ENCODE results near the gene EOMES.

Gene EOMES

GRCh38 chr3:27719314-27720003, 2.7 kb downstream of the EOMES start:
- H3K27ac ChIP-seq, result no peak overlapping the region
- no peak for TF ChIP-seq ZFX (IDR thresholded peaks at IDR 0.05)

DNA sequence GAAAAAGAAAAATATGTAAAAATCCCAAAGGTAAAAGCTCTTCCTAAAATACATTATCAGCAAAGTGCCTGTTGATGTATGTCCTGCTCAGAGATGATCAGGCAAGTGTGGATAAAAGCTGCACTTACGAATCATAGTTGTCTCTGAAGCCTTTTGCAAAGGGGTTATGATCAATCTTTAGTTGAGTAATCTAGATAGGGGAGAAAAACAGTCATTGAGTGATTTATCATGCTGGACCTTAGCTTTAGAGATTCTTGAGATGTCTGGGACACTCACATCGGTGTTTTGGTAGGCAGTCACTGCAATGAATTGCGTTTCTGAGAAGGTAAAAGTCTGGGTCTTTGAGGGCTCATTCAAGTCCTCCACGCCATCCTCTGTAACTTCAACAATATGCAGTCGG, 3.7 kb downstream of the EOMES start:
- no peak overlapping the region for H3K27ac ChIP-seq
- TF ChIP-seq CTCF (conservative IDR thresholded peaks at IDR 0.05), result no peak
- no peak for TF ChIP-seq ZFX (IDR thresholded peaks at IDR 0.05)

- no peak overlapping the region for H3K27ac ChIP-seq
- no peak for TF ChIP-seq CTCF (conservative IDR thresholded peaks at IDR 0.05)
- TF ChIP-seq ZFX (IDR thresholded peaks at IDR 0.05), result no peak
These were observed 4.8 kb downstream of the EOMES start for GRCh38 chr3:27717200-27717852.

- no peak overlapping the region for H3K27ac ChIP-seq
- TF ChIP-seq ZFX (IDR thresholded peaks at IDR 0.05), result no peak
- TF ChIP-seq CTCF (conservative IDR thresholded peaks at IDR 0.05), result no peak
These were observed 5.8 kb downstream of the EOMES start for GRCh38 chr3:27716309-27716708.

DNA sequence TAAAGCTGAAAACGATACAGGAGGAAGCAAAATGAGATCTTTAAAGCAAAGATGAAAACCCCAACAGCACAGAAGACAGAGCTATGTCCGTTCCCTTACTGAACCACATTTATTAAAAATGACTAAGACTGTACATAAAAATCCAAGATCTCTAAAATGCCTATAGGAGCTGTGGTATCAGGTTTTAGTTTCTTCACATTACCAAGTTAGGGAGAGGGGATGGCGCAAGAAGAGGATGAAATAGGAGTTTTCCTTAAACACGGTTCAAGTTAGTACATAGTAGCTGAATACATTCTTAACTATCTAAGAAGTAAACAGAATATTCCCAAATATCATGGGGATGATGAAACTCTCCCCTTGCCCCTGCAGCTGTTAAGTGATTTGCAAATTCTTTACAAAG, 6.3 kb downstream of the EOMES start:
- no peak overlapping the region for H3K27ac ChIP-seq
- TF ChIP-seq ZFX (IDR thresholded peaks at IDR 0.05), result no peak
- no peak for TF ChIP-seq CTCF (conservative IDR thresholded peaks at IDR 0.05)

DNA sequence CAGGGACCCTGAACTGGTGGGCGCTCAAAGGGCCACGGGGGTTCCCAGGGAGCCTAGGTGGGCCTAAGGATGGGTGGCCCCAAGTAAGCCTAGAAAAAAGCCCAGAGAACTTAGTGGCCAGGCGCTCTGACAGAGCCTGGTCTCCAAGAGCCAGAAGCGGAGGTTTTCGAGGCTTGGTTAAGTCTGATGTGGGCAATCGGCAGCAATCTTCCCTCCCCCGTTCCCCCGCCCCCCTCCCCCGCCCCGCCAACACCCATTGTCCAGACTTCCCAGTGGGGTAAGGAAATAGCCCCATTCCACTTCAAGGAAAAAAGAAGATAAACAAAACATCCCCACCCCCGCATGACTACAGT, 6.7 kb downstream of the EOMES start:
- no peak for TF ChIP-seq ZFX (IDR thresholded peaks at IDR 0.05)
- TF ChIP-seq CTCF (conservative IDR thresholded peaks at IDR 0.05), result no peak

GRCh38 chr3:27714692-27715453, 7.2 kb downstream of the EOMES start:
- no peak overlapping the region for H3K27ac ChIP-seq
- TF ChIP-seq CTCF (conservative IDR thresholded peaks at IDR 0.05), result no peak
- TF ChIP-seq ZFX (IDR thresholded peaks at IDR 0.05), result no peak

More for the DNA sequence above, 6.7 kb downstream of the EOMES start:
- H3K27ac ChIP-seq, result no peak overlapping the region
